H1 (cell line): ENCODE results near the gene CNOT1. TPM values are rescaled to one million over a fixed set of nuclear protein-coding genes. Genes with fewer than 3 reads are reported as not detected.
A peak's percentile ranks its signal among the peaks of the same experiment; 100 is the strongest.

Experiments
- BRCA1 ChIP-seq: IDR thresholded peaks from 2 replicates; pipeline ENCODE4 v1.6.1; 2012; ENCODE audit warnings: low read depth, low read length, improper control_type of control experiment
- CBX8 ChIP-seq: fragments of 300-800, 300-1000 bp; sonication (generic); IDR thresholded peaks from 2 replicates; pipeline ENCODE4 v1.7.1; 2016; ENCODE audit warnings: low read depth, low read length, borderline replicate concordance
- CHD2 ChIP-seq: IDR thresholded peaks from 2 replicates; pipeline ENCODE4 v1.6.1; 2012; ENCODE audit warnings: low read length, improper control_type of control experiment
- EP300 ChIP-seq, 2 experiments: IDR thresholded peaks; 1 replicate in 1 of 2; 2 replicates in 1 of 2; pipeline ENCODE4 v1.6.1; 2011 to 2012; ENCODE audit warnings: low read depth in 2 of 2, low read length in 2 of 2, mild to moderate bottlenecking in 2 of 2, borderline replicate concordance in 1 of 2, inconsistent platforms in 1 of 2, moderate library complexity in 1 of 2
- EZH2 ChIP-seq: fragments of 200-600 bp; sonication (generic); IDR thresholded peaks from 2 replicates; pipeline ENCODE4 v1.7.1; 2012; ENCODE audit warnings: low read depth, mild to moderate bottlenecking, moderate library complexity, low read length, inconsistent platforms; ENCODE audit not compliant: severe bottlenecking
- FOSL1 ChIP-seq: IDR thresholded peaks from 2 replicates; pipeline ENCODE4 v1.6.1; 2011; ENCODE audit warnings: mild to moderate bottlenecking, low read depth, low read length, moderate library complexity; ENCODE audit not compliant: insufficient read depth
- GABPA ChIP-seq: IDR thresholded peaks from 2 replicates; pipeline ENCODE4 v1.6.1; 2011; ENCODE audit warnings: mild to moderate bottlenecking, low read length, moderate library complexity, borderline replicate concordance; ENCODE audit not compliant: insufficient read depth
- GTF2F1 ChIP-seq: IDR thresholded peaks from 2 replicates; pipeline ENCODE4 v1.6.1; 2012; ENCODE audit warnings: low read depth, low read length, improper control_type of control experiment, borderline replicate concordance
- JUND ChIP-seq: IDR thresholded peaks from 2 replicates; pipeline ENCODE4 v1.6.1; 2011; ENCODE audit warnings: mild to moderate bottlenecking, improper control_type of control experiment, low read length
- POLR2A ChIP-seq, 2 experiments: IDR thresholded peaks; 1 replicate in 1 of 2; 2 replicates in 1 of 2; pipeline ENCODE4 v1.6.1; 2011; ENCODE audit warnings: low read depth in 2 of 2, low read length in 2 of 2, mild to moderate bottlenecking in 2 of 2; ENCODE audit errors: control extremely low read depth in 1 of 2
- POLR2AphosphoS5 ChIP-seq: IDR thresholded peaks from 2 replicates; pipeline ENCODE4 v1.6.1; 2011; ENCODE audit warnings: low read depth, low read length
- POU5F1 ChIP-seq: IDR thresholded peaks from 2 replicates; pipeline ENCODE4 v1.6.1; 2011; ENCODE audit warnings: low read depth, mild to moderate bottlenecking, low read length, moderate library complexity
- RAD21 ChIP-seq, 2 experiments: IDR thresholded peaks in 1 of 2; conservative IDR thresholded peaks in 1 of 2; 2 replicates each; pipeline ENCODE4 v1.6.1; 2011; ENCODE audit warnings: low read depth in 2 of 2, low read length in 2 of 2, improper control_type of control experiment in 1 of 2, inconsistent platforms in 1 of 2, mild to moderate bottlenecking in 1 of 2, moderate library complexity in 1 of 2
- RBBP5 ChIP-seq: IDR thresholded peaks from 2 replicates; pipeline ENCODE4 v1.7.1; 2012; ENCODE audit warnings: low read depth, mild to moderate bottlenecking, inconsistent platforms, low read length, moderate library complexity, borderline replicate concordance
- RNF2 ChIP-seq: fragments of 200-900, 300-1000 bp; sonication (generic); IDR thresholded peaks from 2 replicates; pipeline ENCODE4 v1.7.1; 2016; ENCODE audit warnings: borderline replicate concordance, low read depth, mild to moderate bottlenecking, antibody characterized with exemption, low read length; ENCODE audit not compliant: poor library complexity, severe bottlenecking; ENCODE audit errors: missing control alignments
- SAP30 ChIP-seq: fragments of 300-600 bp; sonication (generic); IDR thresholded peaks from 2 replicates; pipeline ENCODE4 v1.7.1; 2012; ENCODE audit warnings: low read length, moderate library complexity, mild to moderate bottlenecking, inconsistent platforms; ENCODE audit not compliant: insufficient read depth, insufficient replicate concordance
- SIRT6 ChIP-seq: IDR thresholded peaks from one replicate; pipeline ENCODE4 v1.7.1; 2012; ENCODE audit warnings: low read length, inconsistent platforms
- SIX5 ChIP-seq: IDR thresholded peaks from 2 replicates; pipeline ENCODE4 v1.6.1; 2011; ENCODE audit warnings: mild to moderate bottlenecking, low read depth, low read length
- SP2 ChIP-seq: IDR thresholded peaks from 2 replicates; pipeline ENCODE4 v1.6.1; 2012; ENCODE audit warnings: mild to moderate bottlenecking, low read length, inconsistent platforms
- SP4 ChIP-seq: IDR thresholded peaks from 2 replicates; pipeline ENCODE4 v1.6.1; 2012; ENCODE audit warnings: low read length, inconsistent platforms
- ZNF274 ChIP-seq: IDR thresholded peaks from 2 replicates; pipeline ENCODE4 v1.7.0; 2012; ENCODE audit warnings: low read length, borderline replicate concordance; ENCODE audit errors: extremely low read depth
- polyA plus RNA-seq, 7 experiments: library from polyadenylated mRNA; depleted of rRNA in 3 of 7; stranded (reverse) in 5 of 7; unstranded in 2 of 7; fragments of >200 nt in 5 of 7; fragments of 200-250 nt in 2 of 7; gene quantifications; 1 replicate in 5 of 7; 2 replicates in 1 of 7; 4 replicates in 1 of 7; pipeline versions ENCODE4 v1.2.1 to v1.2.3, GENCODE V29; 2011 to 2013; ENCODE audit warnings: missing spikeins in 2 of 7, mixed read lengths in 2 of 7
- total RNA-seq: library from RNA; stranded (reverse); fragmentation: NEBNext Ultra II Directional; extraction: Animal tissue kit (Norgen Biotek cat#: 25700); gene quantifications from 2 replicates; pipeline ENCODE4 v1.2.1, GENCODE V29; 2021
- TF ChIP-seq, protein P1 (sequence below): IDR thresholded peaks from 2 replicates; pipeline ENCODE4 v1.6.1; 2011; ENCODE audit warnings: low read depth, mild to moderate bottlenecking, low read length; ENCODE audit not compliant: insufficient read depth
- TF ChIP-seq, protein P2 (sequence below): IDR thresholded peaks from 2 replicates; pipeline ENCODE4 v1.6.1; 2012; ENCODE audit warnings: low read length, inconsistent platforms

The CNOT1 gene
- total and polyA plus RNA-seq, 2 of the 8 experiments (the other 6 are each of a cell fraction or from before 2014, with no cell fraction given) = 306 to 319 TPM

DNA sequence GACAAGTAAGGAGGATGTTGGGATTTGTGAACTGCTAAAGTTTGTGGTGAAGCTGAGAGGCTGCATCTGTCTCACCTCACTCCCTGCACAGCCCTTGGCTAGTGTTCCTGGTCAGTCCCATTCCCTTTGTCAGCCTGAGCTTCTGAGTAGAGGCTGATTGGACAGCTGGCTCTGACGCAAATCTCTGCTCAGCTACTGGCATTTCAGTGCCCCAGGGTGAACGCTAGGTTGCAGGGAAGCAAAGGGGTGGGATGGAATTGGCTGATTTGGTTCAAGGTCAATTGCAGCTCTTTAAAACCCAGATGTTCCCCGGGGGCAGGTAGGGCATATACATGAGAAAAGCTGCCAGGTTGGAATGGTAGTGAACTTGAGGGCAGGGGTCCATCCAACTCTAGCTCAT, 23.1 kb upstream of the CNOT1 start (continued):
- TF ChIP-seq ZNF274 (no peak), EP300 (IDR thresholded peaks at IDR 0.05; ENCODE audit: borderline replicate concordance in 1 of 2, low read depth in 2 of 2, low read length in 2 of 2) (no peak), SP4 (no peak), RBBP5 (no peak), POLR2AphosphoS5 (peak; percentile 68), EZH2 (no peak), POLR2A (IDR thresholded peaks at IDR 0.05; ENCODE audit: control extremely low read depth in 1 of 2, low read depth in 2 of 2, low read length in 2 of 2) (peak; percentile 40 to 71), SAP30 (no peak), BRCA1 (no peak), CHD2 (no peak), SIRT6 (no peak), RAD21 (IDR thresholded peaks at IDR 0.05 in 1 of 2, conservative IDR thresholded peaks at IDR 0.05 in 1 of 2; ENCODE audit: low read depth in 2 of 2, low read length in 2 of 2) (peak in 1 of 2 experiments; percentile 8; a peak in 1 of 4 replicates), GABPA (no peak), GTF2F1 (no peak), POU5F1 (peak; percentile 43; the same call in 1 of the 2 replicates), FOSL1 (no peak), SIX5 (no peak), JUND (no peak), SP2 (no peak), RNF2 (no peak), CBX8 (no peak)
- TF ChIP-seq, protein P1, sequence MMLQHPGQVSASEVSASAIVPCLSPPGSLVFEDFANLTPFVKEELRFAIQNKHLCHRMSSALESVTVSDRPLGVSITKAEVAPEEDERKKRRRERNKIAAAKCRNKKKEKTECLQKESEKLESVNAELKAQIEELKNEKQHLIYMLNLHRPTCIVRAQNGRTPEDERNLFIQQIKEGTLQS = no peak
- TF ChIP-seq, protein P2, sequence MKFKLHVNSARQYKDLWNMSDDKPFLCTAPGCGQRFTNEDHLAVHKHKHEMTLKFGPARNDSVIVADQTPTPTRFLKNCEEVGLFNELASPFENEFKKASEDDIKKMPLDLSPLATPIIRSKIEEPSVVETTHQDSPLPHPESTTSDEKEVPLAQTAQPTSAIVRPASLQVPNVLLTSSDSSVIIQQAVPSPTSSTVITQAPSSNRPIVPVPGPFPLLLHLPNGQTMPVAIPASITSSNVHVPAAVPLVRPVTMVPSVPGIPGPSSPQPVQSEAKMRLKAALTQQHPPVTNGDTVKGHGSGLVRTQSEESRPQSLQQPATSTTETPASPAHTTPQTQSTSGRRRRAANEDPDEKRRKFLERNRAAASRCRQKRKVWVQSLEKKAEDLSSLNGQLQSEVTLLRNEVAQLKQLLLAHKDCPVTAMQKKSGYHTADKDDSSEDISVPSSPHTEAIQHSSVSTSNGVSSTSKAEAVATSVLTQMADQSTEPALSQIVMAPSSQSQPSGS = no peak
